Liver (tissue), 9 donors: ENCODE data around the gene ATF7. TPM values are rescaled to one million over a fixed set of nuclear protein-coding genes. Genes with fewer than 3 reads are reported as not detected.

Source experiments
- DNase-seq: peaks from one replicate; pipeline ENCODE4 v3.0.0-alpha.2; 2017; ENCODE audit warnings: low spot score
- H3K27ac ChIP-seq, 2 donors: one replicate each; pipeline ENCODE4 v1.7.0; 2013; ENCODE audit warnings: inconsistent platforms in 2 of 2, low read length in 2 of 2, control low read depth in 1 of 2, low read depth in 1 of 2, mild to moderate bottlenecking in 1 of 2
- H3K27me3 ChIP-seq, 4 donors: one replicate each; pipeline versions ENCODE4 v1.6.1 to v1.7.0; 2013; ENCODE audit warnings: low read length in 3 of 4, inconsistent platforms in 1 of 4, mild to moderate bottlenecking in 1 of 4, moderate library complexity in 1 of 4; ENCODE audit not compliant: control insufficient read depth in 4 of 4, insufficient read depth in 4 of 4
- H3K36me3 ChIP-seq, 4 donors: one replicate each; pipeline versions ENCODE4 v1.6.1 to v1.7.0; 2013; ENCODE audit warnings: low read length in 3 of 4, mild to moderate bottlenecking in 3 of 4, low read depth in 1 of 4, moderate library complexity in 1 of 4; ENCODE audit not compliant: control insufficient read depth in 4 of 4, insufficient read depth in 3 of 4
- H3K4me1 ChIP-seq, 4 donors: one replicate each; pipeline versions ENCODE4 v1.6.1 to v1.7.0; 2013; ENCODE audit warnings: low read length in 3 of 4, mild to moderate bottlenecking in 3 of 4, moderate library complexity in 1 of 4; ENCODE audit not compliant: control insufficient read depth in 4 of 4, insufficient read depth in 4 of 4
- H3K4me3 ChIP-seq, 3 donors: one replicate each; pipeline versions ENCODE4 v1.6.1 to v1.7.0; 2013; ENCODE audit warnings: low read length in 3 of 3, control low read depth in 1 of 3, low read depth in 1 of 3, mild to moderate bottlenecking in 1 of 3
- H3K9ac ChIP-seq, 2 donors: one replicate each; pipeline ENCODE4 v1.7.0; 2013; ENCODE audit warnings: low read length in 2 of 2, mild to moderate bottlenecking in 2 of 2, moderate library complexity in 2 of 2, control low read depth in 1 of 2, low read depth in 1 of 2
- H3K9me3 ChIP-seq, 4 donors: one replicate each; pipeline versions ENCODE4 v1.6.1 to v1.7.0; 2013; ENCODE audit warnings: low read length in 3 of 4; ENCODE audit not compliant: control insufficient read depth in 4 of 4
- EGR1 ChIP-seq, 2 donors: IDR thresholded peaks; 2 replicates each; pipeline ENCODE4 v1.6.1; 2016 to 2018; ENCODE audit warnings: antibody characterized with exemption in 2 of 2, low read depth in 2 of 2
- FOXA1 ChIP-seq: IDR thresholded peaks from 2 replicates; pipeline ENCODE4 v1.6.1; 2016; ENCODE audit warnings: antibody characterized with exemption
- FOXA2 ChIP-seq: IDR thresholded peaks from 2 replicates; pipeline ENCODE4 v1.6.1; 2016; ENCODE audit warnings: antibody characterized with exemption
- GABPA ChIP-seq, 2 donors: IDR thresholded peaks in 1 of 2; conservative IDR thresholded peaks in 1 of 2; 2 replicates each; pipeline ENCODE4 v1.6.1; 2016; ENCODE audit warnings: antibody characterized with exemption in 2 of 2, mild to moderate bottlenecking in 1 of 2, moderate library complexity in 1 of 2
- HNF4A ChIP-seq, 2 donors: conservative IDR thresholded peaks; 2 replicates each; pipeline ENCODE4 v1.6.1; 2016; ENCODE audit warnings: antibody characterized with exemption in 2 of 2, mild to moderate bottlenecking in 2 of 2
- JUND ChIP-seq, 2 donors: IDR thresholded peaks; 2 replicates each; pipeline ENCODE4 v1.6.1; 2016; ENCODE audit warnings: antibody characterized with exemption in 2 of 2
- MAX ChIP-seq: IDR thresholded peaks from 2 replicates; pipeline ENCODE4 v1.6.1; 2016; ENCODE audit warnings: antibody characterized with exemption
- NR2F2 ChIP-seq: IDR thresholded peaks from 2 replicates; pipeline ENCODE4 v1.6.1; 2016; ENCODE audit warnings: antibody characterized with exemption
- RAD21 ChIP-seq, 2 donors: IDR thresholded peaks; 2 replicates each; pipeline ENCODE4 v1.6.1; 2016; ENCODE audit warnings: antibody characterized with exemption in 2 of 2, mild to moderate bottlenecking in 2 of 2
- RXRA ChIP-seq, 2 donors: IDR thresholded peaks; 2 replicates each; pipeline ENCODE4 v1.6.1; 2017 to 2018; ENCODE audit warnings: antibody characterized with exemption in 2 of 2, mild to moderate bottlenecking in 1 of 2
- SP1 ChIP-seq: IDR thresholded peaks from 2 replicates; pipeline ENCODE4 v1.6.1; 2018; ENCODE audit warnings: antibody characterized with exemption, mild to moderate bottlenecking
- TAF1 ChIP-seq: conservative IDR thresholded peaks from 2 replicates; pipeline ENCODE4 v1.6.1; 2016; ENCODE audit warnings: antibody characterized with exemption, mild to moderate bottlenecking
- YY1 ChIP-seq: IDR thresholded peaks from 2 replicates; pipeline ENCODE4 v1.6.1; 2016; ENCODE audit warnings: antibody characterized with exemption, mild to moderate bottlenecking
- WGBS: extraction: QIAGEN DNeasy Blood & Tissue Kit; methylation state at CpG from one replicate; pipeline ENCODE4 v1.1.7; 2013; 5-methylcytosine and 5-hydroxymethylcytosine counted together
- polyA plus RNA-seq, 2 donors: library from polyadenylated mRNA; stranded (reverse) in 1 of 2; unstranded in 1 of 2; fragments of 200-250 nt in 1 of 2; fragments of >200 nt in 1 of 2; fragmentation: Nextera tagmentation in 1 of 2; extraction: Ambion mirVana in 1 of 2; gene quantifications; one replicate each; pipeline versions ENCODE4 v1.2.1 to v1.2.3, GENCODE V29; 2013 to 2015
- total RNA-seq, 2 donors: library from RNA; depleted of rRNA; stranded (reverse); fragments of >200 nt; gene quantifications; one replicate each; pipeline ENCODE4 v1.2.3, GENCODE V29; 2014
- TF ChIP-seq, protein P1 (sequence below): fragments of 150-350 bp; IDR thresholded peaks from 2 replicates; pipeline ENCODE4 v1.5.1; 2017; ENCODE audit warnings: improper control_type of control experiment, low read depth, low read length; ENCODE audit not compliant: missing input control
- donor health status: healthy.
- donor health status: healthy.
- donor health status: healthy.
- donor health status: healthy.
- donor health status: healthy.

The ATF7 gene
- total and polyA plus RNA-seq, 4 donors, result 5.3 to 14.5 (median 9.9) TPM

DNA sequence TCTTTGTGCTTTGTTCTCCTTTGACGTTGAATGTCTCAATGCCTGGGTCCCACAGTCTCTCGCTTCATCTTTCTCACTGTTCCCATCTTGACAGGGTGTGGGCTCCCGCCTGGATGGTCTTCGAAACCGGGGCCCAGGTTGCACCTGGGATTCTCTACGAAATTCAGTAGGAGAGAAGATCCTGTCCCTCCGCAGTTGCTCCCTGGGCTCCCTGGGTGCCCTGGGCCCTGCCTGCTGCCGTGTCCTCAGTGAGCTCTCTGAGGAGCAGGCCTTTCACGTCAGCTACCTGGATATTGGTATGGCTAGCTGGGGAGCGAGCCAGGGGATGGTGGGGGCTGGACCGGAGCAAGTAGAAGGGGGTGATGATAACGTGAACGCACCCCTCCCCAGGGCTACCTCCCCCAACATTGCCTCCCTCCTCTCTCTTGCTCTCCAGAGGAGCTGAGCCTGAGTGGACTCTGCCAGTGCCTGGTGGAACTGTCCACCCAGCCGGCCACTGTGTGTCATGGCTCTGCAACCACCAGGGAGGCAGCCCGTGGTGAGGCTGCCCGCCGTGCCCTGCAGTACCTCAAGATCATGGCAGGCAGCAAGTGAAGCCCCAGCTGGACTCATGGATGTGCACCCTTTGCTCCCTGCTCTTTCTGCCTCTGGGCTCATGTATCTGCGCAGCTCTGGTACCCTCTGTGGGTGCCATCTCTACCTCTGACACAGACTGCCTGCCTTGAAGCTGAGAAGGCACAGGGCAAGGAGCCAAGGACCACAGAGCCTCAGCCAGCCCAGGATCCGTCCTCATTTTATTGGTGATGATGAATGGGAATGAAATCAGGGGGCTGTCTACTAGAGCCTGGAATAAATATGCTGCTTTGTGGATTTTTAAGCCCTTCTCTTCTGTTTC is 120.4 kb downstream of the ATF7 start:
- H3K36me3 ChIP-seq, result peaks cover 0 to 19% (median 6%) of the 10 kb centered on the region in 4 donors
- no peaks in the 10 kb centered on the region for H3K9me3 ChIP-seq
- no peak for TF ChIP-seq SP1
- no peak for TF ChIP-seq RXRA (IDR thresholded peaks at IDR 0.05)
- TF ChIP-seq TAF1, result no peak
- TF ChIP-seq JUND (IDR thresholded peaks at IDR 0.05), result no peak
- no peak for TF ChIP-seq MAX
- TF ChIP-seq GABPA (IDR thresholded peaks at IDR 0.05 in 1 of 2, conservative IDR thresholded peaks at IDR 0.05 in 1 of 2), result no peak
- TF ChIP-seq FOXA1, result no peak
- TF ChIP-seq RAD21 (IDR thresholded peaks at IDR 0.05), result no peak
- no peak for TF ChIP-seq EGR1 (IDR thresholded peaks at IDR 0.05; ENCODE audit: low read depth in 2 of 2)
- TF ChIP-seq HNF4A (conservative IDR thresholded peaks at IDR 0.05), result no peak
- no peak overlapping the region for H3K27ac ChIP-seq
- H3K9ac ChIP-seq, result no peak overlapping the region
- H3K4me1 ChIP-seq, result peaks cover 5 to 18% (median 15%) of the 10 kb centered on the region in 4 donors
- no peak for DNase-seq
- no peak overlapping the region for H3K4me3 ChIP-seq
- WGBS, result 88% methylated on average over 19 of the region's 19 CpGs
- H3K27me3 ChIP-seq, result no peaks in the 10 kb centered on the region

GRCh38 chr12:53505086-53505485 is 121.1 kb downstream of the ATF7 start:
- Histone ChIP-seq H3K9ac (no peak overlapping the region), H3K27me3 (no peaks in the 10 kb centered on the region), H3K9me3 (no peaks in the 10 kb centered on the region), H3K4me3 (no peak overlapping the region), H3K36me3 (peaks cover 0 to 19% (median 6%) of the 10 kb centered on the region in 4 donors), H3K27ac (no peak overlapping the region), H3K4me1 (peaks cover 5 to 19% (median 17%) of the 10 kb centered on the region in 4 donors)
- TF ChIP-seq, protein P1, sequence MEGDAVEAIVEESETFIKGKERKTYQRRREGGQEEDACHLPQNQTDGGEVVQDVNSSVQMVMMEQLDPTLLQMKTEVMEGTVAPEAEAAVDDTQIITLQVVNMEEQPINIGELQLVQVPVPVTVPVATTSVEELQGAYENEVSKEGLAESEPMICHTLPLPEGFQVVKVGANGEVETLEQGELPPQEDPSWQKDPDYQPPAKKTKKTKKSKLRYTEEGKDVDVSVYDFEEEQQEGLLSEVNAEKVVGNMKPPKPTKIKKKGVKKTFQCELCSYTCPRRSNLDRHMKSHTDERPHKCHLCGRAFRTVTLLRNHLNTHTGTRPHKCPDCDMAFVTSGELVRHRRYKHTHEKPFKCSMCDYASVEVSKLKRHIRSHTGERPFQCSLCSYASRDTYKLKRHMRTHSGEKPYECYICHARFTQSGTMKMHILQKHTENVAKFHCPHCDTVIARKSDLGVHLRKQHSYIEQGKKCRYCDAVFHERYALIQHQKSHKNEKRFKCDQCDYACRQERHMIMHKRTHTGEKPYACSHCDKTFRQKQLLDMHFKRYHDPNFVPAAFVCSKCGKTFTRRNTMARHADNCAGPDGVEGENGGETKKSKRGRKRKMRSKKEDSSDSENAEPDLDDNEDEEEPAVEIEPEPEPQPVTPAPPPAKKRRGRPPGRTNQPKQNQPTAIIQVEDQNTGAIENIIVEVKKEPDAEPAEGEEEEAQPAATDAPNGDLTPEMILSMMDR, result no peak
- TF ChIP-seq HNF4A (conservative IDR thresholded peaks at IDR 0.05) (no peak), NR2F2 (no peak), FOXA2 (no peak), EGR1 (IDR thresholded peaks at IDR 0.05; ENCODE audit: low read depth in 2 of 2) (no peak), RXRA (IDR thresholded peaks at IDR 0.05) (no peak), YY1 (no peak), RAD21 (IDR thresholded peaks at IDR 0.05) (no peak)
- WGBS, result 93% methylated on average over 10 of the region's 10 CpGs
- DNase-seq, result no peak
